HG03045 (cell line): ENCODE results near the gene ERBIN.
A peak's percentile ranks its signal among the peaks of the same experiment; 100 is the strongest.
"Not testable (repeated sequence)": the region's sequence is repeated elsewhere in the genome, so short reads cannot be mapped to it uniquely, and the experiment has no call there.

Experiments
- ATAC-seq: cut with Tn5 transposase; IDR thresholded peaks from one replicate; pipeline ENCODE4 v1.9.1; 2021; ENCODE audit warnings: mild to moderate bottlenecking, moderate library complexity; ENCODE audit not compliant: unreplicated experiment

ERBIN gene

DNA sequence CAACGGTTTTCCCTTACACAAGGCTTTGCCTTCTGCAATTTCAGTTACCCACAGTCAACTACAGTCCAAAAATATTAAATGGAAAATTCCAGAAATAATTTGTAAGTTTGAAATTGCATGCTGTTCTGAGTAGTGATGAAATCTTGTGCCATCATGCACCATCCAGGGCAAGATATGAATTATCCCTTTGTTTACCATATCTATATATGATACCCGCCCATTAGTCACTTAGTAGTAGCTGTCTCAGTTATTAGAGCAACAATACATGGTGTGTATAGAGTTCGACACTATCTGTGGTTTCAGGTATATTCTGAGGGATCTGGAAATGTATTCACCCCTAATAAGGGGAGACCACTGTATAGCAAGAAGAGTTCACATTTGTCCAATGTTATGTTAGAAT lies 29.4 kb downstream of the ERBIN start:
- ATAC-seq = no peak

DNA sequence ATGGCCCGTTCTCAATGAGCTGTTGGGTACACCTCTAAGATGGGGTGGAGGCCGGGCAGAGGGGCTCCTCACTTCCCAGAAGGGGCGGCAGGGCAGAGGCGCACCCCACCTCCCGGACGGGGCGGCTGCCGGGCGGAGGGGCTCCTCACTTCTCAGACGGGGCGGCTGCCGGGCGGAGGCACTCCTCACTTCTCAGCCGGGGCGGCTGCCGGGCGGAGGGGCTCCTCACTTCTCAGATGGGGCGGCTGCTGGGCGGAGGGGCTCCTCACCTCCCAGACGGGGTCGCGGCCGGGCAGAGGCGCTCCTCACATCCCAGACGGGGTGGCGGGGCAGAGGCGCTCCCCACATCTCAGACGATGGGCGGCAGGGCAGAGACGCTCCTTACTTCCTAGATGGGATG lies 31.3 kb downstream of the ERBIN start:
- ATAC-seq = not testable (repeated sequence)

DNA sequence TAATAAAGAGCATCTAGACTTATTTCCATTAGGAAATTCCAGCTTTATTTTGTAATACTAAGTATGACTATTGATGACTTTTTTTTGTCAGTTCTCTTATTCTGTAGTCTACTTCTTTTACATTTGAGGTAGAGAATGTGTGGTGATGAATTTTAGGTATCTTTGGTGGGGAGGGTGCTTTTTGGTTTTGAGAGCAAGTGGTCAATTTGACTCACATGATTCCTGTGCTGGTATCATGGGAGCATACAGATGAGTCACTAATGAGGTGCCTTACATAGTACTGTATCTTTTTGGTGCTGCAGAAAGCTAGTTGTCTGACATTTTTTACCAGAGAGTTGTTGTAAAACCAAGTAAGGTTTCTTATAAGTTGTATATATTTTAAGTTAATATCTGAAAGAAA lies 35.3 kb downstream of the ERBIN start:
- ATAC-seq = peak; percentile 85

DNA sequence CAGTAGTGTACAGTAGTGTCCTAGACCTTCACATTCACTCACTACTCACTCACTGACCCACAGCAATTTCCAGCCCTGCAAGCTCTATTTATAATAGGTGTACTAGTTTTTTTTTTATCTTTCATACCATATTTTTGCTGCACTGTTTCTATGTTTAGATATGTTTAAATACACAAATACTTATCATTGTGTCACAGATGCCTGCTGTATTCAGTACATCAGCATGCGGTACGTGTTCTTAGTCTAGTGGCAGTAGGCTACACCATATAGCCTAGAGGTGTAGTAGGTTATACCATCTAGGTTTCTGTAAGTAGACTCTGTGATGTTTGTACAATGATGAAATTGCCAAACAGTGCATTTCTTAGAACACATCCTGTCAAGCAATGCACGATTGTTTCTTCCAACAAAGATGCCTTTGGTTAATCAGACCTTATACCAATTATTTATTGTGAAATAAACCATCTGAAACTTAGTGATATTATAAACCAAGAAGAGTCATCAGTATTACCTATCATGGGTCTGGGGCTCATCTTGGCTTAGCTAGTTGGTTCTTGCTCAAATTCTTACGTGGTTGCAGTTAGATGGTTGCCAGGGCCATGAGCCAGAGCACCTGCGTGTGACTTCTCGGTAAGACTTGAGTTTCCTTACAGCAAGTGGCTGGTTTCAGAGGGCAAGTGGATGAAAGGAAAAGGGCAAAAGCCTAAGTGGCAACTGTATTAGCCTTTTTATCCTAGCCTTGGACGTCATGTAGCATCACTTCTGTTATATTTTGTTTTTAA lies 41.1 kb downstream of the ERBIN start:
- ATAC-seq = no peak

DNA sequence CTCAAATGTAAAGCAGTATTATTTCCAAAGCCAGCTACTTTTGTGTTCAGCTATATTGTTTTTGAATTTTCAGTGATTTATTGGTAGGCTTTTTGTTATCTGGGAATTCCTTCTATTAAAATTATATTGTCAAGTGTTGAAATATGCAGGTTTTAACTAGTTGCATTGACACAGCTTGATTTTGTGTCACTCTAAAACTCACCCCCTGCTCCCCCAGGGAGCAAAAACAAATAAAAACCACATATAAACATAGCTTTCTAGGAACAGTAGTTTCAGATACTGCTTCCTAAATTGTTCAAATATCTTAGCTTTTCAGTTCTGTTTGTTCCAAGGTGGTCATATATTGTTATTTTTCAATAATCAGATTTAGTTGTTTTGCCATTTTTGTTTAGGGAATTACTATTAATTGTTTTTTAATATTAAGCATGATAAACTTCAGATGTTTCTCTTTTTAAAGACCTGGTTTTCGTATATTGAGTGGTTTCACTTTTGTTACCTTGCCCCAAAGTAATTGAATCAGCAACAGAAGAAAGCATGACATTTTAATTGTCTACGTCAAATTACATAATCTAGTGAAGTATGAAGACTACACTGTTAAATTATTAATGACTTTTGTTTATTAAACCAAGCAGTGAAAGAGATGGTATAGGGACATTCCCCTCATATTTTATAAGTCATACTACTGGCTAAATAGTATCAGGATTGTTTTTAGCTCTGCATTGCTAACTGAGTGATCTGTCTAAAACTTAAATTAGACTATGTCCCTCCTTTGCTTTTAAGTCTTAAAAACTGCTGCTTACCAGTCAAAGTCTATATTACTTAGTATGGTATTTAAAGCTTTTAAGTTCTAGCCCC lies 43.4 kb downstream of the ERBIN start:
- ATAC-seq = no peak

DNA sequence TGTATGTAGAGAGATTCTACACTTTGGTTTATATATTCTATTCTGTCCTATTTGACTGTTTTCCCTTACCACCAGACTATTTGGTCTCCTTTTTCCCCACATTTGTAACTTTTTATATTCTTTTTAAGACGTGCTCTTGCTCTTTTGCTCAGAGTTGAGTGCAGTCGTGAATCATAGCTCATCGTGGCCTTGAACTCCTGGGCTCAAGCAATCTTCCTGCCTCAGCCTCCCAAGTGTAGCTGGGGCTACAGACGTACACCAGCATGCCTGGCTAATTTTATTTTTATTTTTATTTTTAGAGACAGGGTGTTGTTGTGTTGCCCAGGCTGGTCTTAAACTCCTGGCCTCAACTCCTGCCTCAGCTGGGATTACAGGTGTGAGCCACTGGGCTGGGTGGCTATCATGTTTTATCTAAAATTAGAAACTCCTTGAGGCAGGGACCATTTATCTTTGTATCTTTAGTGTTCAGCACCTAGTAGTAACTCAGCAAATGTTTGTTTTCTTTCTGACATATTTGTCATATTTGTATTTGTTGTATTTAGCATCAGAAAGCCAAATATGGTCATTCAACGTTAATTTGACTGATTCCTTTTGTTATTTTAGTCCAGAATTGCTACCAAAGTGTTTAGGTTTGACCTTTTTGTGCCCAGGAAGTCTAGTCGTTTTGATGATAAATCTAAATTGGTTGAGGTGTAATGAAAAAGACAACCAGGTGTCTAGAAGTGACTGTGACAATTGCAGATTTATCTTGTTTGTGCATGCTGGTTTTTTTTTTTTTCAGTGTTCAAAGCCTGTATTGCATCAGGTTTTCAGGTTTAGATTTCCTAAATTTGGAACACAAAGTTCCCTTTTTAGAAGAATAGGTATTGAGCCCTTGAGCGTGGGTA lies 44.3 kb downstream of the ERBIN start:
- ATAC-seq = no peak

DNA sequence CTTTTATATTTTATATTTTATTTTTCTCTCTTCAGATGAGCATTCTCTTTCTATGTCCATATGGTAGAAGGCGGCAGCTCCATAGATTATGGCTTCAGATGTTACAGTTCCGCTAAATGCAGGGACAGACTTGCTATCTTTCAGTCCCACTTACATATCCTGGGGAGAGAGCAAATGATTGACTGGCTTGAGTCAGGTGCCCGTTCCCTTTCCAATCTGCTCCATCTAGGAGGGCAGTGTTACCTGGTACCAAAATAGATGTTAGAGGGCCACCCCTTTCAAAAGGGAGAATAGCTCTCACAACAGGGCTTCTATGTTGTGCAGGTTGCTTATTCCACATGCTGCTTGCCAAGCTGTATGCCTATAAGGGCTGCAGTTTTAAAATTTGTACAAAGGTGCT lies 45.3 kb downstream of the ERBIN start:
- ATAC-seq = no peak

DNA sequence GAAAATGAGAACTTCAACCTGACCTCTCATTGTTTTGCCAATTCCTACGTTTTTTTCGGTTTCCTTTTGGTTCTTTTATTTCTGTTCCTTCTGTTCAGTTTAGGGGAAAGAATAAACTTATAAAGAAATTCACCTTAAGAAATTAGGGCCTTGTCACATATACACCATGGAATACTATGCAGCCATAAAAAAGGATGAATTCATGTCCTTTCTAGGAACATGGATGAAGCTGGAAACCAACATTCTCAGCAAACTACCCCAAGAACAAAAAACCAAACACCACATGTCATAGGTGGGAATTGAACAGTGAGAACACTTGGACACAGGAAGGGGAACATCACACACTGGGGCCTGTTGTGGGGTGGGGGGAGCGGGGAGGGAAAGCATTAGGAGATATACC lies 46.5 kb downstream of the ERBIN start:
- not testable (repeated sequence) for ATAC-seq

DNA sequence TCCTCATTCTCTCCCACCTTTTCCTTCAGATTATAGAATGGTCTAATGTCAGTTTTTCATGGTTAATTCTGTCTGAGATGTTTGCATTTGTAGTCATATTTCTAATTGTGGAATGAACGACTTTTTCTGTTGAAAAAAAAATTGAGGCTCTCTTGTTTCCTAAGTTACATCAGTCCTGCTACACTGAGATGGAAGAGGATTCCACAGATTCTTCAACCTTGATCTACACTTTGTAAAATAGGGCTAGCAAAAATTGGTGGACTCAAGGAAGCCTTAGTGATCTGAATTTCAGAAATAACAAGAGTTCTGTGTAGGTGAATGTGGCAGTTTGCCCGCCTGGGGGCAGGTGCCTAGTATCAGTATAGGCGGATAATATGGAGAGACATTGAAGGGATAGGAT lies 51.9 kb downstream of the ERBIN start:
- no peak for ATAC-seq

DNA sequence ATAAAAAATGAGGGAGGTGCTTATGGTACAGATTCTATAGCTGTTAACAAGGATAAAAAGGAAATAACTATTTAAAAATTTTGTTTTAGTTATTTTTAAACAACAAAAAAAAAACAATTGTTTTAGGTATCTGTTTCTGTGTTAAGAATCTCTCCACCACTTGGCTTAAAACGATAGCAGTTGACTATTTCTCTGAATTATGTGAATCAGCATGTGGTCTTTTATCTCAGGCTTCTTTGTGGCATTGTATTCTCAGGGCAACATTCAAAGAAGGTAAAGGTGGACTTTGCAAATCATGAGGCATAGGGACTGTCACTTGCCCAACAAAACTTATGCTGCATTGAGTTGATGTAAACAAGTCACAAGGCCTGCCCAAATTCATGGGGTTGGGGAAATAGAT lies 55.2 kb downstream of the ERBIN start:
- no peak for ATAC-seq

DNA sequence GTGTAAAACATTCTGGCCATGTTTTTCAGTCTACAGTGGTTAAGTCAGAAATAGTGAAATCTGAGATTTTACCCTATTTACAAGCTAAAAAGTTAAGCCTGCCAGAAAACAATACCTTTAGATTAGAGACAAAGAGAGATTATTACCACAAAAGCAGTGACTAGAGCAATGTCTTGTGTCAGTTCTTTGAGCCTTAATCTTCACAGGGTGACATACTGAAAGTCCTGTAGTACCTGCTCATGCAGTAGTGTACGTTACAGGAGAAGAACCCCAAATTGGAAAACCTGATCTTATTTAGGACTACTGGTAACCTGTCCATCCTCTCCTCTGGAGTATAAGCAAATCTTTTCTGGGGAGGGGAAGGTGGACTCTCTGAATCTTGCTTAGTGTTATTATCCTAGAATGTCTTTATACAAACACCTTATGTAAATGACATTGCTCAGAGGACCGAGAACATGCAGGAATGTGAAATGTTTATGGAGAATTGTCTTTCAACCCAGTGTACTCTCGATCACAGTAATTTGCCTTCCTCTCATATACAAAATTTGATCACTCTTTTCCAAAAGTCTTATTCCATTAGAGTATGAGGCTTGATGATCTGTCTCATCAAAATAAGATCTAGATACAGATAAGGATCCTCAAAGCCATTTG lies 55.7 kb downstream of the ERBIN start:
- no peak for ATAC-seq

DNA sequence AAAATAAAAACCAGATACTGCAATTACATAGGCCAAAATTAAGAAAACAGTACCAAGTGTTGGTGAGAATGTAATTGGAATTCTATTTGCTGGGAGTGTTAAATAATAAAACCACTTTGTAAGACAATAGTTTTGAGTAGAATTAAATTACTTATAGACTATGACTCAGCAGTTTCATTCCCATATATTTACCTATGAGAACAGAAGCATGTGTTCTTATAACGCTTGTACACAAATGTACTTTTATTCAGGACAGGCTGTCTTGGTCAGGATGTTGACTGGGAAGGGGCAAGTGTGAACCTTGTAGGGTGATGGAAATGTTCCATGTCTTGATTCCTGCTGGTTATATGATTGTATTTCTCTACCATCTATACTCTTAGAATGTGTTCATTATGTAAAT lies 56.3 kb downstream of the ERBIN start:
- no peak for ATAC-seq

DNA sequence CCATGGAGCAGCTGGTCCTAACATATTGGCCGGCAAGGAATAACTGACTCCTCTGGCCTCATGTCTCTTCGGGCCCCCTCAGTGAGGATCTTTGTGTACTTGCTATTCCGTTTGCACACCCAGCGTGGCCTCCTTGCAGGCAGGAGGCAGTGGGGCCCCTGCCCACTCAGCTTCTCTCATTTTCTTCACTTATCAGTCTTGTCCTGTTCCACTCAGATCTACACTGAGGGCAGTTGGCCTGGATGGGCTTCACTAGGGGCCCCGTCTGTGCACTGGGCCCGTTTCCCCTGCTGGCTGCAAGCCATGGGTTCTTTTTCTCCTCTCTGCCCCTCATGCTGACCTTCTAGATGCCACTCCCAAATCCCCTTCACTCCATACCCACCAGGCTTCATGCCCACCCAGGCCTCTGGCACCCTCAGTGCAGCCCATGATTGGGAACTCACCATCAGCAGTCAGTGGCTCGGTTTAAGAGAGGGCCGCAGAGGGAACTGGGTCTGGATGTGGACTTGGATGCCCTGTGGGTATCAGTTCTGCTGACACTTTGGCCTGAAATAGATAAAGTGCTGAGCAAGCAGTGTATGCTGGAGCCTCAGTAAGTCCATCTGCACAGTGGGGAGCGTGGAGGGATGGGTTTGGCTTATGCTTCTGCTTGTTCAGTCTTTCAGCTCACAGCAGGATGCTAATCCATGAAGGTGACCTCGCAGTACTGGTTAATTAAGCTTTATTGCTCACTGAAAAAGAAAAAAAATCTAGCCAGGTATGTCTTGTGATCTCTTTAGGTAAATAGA lies 57.9 kb downstream of the ERBIN start:
- no peak for ATAC-seq

DNA sequence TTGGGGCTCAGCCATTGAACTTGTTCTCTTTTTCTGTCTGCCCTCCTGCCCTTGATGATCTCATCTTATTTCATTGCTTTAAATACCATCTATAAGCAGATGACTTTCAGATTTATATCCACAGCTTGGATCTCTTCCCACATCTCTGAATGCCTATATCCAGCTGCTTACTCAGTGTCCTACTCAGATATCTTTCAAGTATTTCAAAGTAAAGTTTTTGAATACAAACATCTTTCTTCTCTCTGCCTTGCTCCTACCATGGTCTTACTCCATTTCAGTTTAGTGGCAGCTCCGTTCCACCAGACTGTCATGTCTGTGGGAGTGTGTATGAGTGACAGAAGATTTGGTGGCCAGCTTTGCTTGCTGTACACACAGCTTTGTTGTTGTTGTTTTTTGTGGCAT lies 59.7 kb downstream of the ERBIN start:
- no peak for ATAC-seq

DNA sequence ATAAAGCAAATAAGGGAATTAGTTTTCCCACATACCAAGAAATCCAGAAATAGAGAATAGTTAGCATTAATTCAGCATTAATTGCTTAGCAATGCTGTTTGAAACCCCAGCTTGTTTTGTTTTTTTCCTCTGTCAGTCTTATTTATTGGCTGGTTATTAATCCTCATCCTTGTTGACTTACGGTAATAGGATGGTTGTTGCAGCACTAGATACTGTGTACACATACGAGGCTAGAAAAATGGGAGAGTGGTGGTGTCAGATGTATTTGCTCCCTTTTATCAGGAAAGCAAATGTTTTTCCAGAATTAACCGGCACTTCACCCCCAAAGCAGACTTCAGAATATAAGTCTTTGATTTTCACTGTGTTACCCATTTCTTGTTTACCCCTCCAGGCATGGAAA lies 60.4 kb downstream of the ERBIN start:
- no peak for ATAC-seq

DNA sequence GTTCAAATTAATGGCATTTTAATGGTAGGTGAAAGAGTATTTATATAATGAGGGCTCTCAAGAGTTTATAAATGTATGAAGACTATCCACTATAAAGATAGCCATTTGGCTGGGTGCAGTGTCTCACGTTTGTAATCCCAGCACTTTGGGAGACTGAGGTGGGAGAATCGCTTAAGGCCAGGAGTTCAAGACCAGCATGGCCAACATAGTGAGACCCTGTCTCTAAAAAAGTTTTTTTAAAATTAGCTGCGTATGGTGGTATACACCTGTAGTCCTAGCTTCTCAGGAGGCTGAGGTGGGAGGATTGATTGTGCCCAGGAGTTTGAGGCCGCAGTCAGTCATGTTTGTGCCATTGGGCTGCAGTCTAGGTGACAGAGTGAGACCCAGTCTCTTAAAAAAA lies 61.6 kb downstream of the ERBIN start:
- no peak for ATAC-seq

DNA sequence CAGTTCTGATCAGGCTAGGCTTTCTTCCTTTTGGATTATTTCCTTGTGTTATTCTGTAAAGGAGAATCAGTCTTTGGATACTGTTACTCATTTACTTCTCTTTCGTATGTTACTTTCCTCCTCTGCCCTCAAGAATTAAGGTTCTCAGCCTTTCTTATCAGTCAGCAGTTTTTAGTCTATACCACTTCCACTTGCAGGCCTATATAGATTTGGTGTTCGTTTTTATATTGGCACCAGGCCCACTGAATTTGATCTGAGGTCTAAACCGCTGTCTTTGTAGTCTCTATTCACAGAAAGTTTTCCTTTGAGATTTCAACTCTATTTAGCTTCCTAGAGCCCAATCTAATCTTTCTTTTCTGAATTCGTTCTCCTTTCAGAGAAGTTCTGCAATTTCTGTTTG lies 62.8 kb downstream of the ERBIN start:
- no peak for ATAC-seq

DNA sequence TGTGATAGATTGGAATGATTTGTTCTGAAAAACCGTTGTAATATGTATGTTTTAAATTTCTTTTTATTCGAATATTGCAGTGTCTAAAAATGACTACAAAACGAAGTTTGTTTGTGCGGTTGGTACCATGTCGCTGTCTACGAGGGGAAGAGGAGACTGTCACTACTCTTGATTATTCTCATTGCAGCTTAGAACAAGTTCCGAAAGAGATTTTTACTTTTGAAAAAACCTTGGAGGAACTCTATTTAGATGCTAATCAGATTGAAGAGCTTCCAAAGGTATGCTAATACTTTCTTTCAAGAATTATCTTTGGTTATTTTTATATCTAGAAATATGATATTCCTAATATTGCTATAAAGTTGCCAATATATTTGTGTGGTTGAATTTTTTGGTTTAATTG lies 66.3 kb downstream of the ERBIN start:
- ATAC-seq = no peak

DNA sequence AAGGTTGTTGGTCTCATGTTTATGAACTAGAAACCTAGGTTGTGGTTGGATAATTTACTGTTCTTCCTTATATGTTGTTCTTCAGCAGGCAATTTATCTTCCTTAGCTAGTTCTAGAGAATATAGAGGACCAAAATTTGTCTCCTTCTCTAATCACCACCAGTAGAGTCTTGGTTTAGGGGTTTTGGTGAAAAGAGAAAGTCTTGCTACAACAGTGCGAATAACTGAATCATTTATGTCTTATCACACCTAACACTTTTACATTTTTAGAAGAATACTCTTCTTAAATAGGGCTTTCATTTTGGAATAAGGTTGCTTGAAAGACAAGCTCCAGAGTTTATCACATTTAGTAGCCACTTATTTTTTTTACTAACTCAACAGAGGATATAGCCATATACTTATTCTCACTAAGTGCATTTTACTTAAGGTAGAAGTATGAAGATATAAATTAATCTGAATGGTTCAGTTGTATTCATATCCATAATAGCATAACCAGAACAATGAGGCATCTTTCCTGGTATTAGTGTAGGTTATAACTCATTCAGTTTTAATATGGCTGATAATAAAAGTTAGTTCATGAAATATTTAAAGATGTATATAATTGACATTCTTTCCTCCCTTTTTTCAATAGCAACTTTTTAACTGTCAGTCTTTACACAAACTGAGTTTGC lies 67.9 kb downstream of the ERBIN start:
- no peak for ATAC-seq
